GM18520 (cell line): Measurements from ENCODE around the gene NPRL2.
"Not testable (repeated sequence)": the region's sequence is repeated elsewhere in the genome, so short reads cannot be mapped to it uniquely, and the experiment has no call there.

Experiments used
- ATAC-seq: cut with Tn5 transposase; IDR thresholded peaks from one replicate; pipeline ENCODE4 v1.9.1; 2021; ENCODE audit not compliant: unreplicated experiment

The NPRL2 gene

DNA sequence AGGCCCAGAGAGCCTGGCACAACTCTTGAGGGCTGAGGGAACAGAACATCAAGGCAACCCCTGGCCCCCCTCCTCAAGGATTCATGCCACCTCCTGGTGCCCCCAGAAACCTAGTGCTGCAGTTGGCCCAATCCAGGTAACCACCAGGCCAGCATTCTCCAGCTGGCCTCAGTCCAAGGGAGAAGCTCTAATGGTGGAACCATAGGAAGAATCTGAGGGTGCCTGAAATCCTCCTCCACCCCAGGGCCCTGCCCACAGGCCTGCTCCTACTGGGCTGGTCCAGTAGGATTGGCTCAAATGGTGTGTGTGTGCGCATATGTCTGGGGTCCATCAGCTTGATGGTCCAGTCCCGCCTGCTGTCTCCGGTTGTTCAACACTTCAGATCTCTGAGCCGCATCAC, 35.8 kb downstream of the NPRL2 start:
- no peak for ATAC-seq

DNA sequence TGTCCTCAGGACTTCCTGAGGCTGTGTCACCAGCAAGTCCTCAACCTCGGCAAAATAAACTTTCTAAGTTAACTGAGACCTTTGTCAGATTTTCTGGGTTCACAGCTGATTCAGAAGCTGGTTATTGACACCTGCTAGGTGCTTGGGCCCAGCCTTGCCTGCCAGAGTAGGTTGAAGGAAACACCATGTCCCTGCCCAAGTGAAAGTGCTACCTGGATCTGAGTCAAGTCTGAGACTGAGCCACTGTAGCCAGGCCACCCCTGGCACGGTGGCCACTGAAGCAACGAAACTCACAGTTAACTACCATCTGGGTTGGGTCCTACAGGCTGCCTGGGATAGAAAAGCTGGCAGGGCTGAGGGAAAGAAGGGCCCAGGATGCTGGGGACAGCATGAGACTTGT, 36.2 kb downstream of the NPRL2 start:
- no peak for ATAC-seq

DNA sequence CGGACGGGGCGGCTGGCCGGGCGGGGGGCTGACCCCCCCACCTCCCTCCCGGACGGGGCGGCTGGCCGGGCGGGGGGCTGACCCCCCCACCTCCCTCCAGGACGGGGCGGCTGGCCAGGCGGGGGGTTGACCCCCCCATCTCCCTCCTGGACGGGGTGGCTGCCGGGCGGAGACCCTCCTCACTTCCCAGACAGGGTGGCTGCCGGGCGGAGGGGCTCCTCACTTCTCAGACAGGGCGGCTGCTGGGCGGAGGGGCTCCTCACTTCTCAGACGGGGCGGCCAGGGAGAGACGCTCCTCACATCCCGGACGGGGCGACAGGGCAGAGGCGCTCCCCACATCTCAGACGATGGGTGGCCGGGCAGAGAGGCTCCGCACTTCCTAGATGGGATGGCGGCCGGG, 38.5 kb downstream of the NPRL2 start:
- not testable (repeated sequence) for ATAC-seq

DNA sequence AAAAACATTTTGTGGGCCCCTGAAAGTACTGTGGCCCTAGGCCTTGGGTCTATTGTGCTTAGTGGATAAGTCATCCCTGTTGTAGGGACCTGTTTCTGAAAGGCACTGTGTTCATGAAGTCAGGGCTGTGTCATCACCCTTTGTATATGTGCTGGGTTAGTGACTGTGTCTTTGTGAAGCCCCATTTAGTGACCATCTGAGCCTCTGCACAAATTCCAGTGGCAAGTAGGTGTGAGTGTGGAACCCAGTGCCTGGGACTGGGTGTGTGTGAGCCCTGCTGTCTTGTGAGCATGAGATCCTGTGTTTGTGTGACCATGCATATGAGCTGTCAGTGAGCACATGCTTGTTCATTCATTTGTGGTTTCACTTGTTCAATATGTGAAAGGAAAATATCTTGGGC, 46.0 kb downstream of the NPRL2 start:
- ATAC-seq = no peak

DNA sequence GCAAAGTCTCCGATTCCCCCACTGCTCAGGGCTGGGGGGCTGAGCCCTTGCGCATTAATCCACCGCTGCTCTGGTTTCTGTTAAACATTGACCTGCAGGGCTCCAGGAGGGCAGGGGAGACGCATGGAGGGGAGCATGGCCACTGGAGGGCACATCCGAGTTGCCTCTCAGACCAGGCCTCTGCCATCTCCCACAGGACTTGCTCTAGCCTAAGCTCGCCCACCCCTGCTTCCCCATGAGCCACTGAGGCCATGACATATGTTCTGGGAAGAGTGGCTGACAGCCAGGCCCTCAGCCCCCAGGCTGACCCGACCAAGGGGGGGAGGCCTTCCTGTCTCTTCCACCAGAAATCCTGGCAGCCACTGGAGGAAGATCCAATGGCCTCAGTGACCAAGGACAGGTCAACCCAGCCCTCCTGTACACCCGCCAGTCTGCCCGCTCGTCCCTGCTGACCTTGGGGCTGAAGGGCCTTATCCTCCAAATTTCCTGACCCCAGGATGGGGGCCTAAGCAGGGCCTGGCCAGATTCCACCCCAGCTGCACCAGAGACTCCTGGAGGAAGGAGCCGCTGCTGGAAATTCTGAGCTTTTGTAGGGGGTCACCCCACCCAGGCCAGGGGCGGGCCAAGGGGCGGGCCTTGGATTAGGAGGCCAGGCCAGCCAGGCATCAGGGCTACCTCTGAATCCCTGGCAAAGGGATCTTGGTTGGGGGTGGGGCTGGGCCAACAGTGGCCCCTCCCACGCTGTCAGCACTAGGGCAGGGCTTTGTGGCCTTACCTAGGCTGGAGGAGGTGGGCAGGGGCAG, 47.4 kb downstream of the NPRL2 start, which contains the start of gene HYAL1:
Gene HYAL1, minus strand, starts transcription at position 562 of the 803 bp plus-strand sequence. CDS start 618 bp downstream, outside the sequence.
- ATAC-seq = no peak

DNA sequence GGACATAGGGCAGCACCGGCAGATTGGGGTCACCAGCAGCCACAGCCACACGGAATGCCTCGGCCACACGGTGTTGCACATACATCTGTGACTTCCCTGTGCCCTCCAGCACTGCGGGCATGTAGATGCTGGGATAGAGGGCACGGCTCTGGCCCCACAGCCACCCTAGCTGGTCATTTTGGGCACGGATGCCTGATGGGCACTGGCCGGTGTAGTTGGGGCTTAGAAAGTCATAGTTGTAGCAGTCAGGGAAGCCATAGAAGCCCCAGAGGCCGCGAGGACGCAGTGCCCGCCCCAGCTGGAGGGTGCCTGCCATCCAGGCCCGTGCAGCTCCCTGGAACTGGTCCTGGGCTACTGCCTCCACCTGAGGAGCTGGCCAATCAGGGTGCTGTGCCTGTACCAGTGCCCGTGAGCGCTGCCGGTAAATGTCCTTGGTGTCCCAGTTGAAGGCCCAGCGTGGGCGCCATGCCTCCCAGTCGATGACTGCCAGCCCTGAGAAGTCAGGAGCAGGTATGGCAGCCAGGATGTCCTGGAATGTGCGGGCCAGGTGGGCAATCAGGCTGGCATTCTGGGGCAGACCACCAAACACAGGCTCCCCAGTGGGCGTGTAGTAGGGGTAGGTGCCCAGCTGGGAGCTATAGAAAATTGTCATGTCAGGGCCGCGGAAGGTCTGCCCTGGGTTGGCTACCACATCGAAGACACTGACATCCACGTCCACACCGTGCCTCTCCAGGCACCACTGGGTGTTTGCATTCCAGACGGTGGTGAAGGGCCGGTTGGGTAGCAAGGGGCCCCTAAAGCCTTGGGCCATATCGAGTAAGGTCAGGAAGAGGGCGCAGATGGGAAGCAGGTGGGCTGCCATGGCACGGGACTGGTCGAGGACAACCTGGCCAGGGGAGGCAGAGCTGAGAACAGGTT, 48.2 kb downstream of the NPRL2 start:
- ATAC-seq = no peak

DNA sequence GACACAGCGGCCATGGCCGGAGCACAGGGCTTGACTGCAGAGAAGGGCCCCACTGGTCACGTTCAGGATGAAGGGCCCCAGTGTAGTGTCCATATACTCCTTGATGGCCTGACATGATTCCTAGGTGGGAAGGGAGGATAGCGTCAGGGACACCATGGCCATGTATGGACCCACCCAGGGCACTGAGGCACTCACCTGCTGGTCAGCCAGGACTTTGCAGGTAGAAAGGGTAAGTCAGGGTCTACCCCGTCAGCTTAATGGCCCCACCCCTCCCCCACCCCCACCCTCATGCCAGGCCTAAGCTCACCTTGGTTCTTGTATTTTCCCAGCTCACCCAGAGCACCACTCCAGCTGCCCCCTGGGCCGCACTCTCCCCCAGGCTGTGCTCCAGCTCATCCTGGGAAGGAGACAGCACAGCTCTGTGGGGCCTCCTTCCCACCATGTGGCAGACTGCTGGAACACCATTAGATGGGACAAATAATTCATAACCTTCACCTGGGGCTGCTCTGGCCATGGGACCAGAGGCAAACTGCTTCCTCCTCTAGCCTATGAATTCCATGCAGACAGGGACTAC, 49.8 kb downstream of the NPRL2 start:
- ATAC-seq = no peak

DNA sequence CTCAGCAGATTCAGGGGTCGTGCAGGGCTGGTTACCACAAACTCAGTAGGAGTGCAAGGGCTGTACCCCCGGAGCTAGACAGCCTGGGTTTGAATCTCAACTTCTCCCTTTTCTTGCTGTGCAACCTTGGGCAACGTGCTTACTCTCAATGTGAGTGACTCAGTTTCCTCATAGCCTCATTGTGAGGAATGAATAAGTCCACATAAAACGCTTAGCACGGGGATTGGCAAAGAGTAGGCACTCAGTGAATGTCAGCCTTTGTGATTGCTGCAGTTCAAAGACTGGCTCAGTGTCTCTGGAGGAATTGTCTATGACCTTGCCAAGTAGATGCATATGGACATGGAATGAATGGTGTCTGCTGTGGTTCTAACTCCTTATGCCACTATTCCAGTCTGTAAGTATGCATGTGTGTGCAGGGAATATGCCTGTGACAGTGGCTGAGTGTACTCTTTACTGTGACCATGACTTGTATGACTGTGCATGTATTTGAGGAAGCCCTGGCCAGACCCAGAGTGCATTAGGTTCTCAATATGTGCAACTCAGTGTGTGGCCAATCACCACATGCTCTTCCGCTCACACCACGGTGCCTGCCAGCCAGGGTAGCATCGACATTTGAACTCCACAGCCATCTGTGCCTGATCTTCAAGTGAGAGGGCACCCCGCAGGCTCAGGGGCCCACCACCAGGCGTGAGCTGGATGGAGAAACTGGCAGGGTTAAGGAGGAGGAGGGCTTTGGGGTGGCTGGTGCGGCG, 50.5 kb downstream of the NPRL2 start:
- no peak for ATAC-seq

DNA sequence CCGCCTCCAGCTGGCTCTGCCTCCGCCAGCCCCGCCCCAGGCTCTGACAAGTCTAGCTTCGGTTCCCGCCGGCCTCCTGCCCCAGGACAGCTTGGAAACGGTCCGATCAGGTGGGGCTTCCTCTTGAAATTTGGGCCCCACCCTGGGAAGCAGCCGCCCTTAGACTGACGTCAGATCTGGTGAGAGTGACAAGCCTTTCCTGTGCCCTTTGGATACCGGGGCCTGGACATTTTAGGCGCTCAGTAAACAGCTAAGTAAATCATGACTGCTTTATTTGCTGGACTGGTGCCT, 51.0 kb downstream of the NPRL2 start:
- ATAC-seq = no peak

DNA sequence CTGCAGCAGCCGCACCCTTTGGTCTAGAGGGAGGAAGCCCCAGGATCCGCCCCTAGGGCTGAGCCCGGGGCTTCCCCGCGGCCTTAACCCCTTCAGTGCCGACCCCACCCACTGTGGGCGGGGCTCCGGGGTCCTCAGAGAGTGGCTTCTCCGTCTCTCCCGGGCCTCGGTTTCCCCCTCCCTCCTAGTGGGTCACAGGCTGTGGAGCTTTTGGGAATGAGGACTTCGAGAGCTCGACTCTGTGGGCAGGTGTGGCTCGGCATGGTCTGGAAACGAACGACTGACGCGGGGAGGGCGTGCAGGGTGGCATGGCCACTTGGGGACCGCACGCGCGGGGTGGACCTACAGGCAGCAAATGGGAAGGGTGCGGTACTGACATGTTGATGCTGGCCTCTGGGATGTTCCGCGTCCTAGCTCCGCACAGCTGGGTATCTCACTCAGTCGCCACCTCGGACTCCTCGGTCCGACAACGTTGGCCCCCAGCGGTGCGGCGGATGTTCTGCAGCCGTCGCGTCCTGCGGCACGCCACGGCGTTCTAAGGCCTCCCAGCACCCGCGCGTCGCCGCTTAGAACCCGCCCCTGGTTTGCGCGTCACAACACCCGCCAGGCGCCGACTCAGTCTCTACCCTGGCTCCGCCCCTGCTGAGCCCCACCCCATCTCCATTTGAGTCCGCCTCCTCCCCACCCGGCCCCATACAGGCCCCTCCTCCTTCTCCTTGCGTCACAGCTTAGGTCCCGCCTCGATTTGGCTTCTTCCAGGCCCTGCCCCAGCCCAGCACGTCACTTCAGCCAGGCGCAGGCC, 51.5 kb downstream of the NPRL2 start, which contains the start of the genes HYAL3 and NAA80:
Gene HYAL3, minus strand, starts transcription at position 570 of the 802 bp plus-strand sequence. CDS start 3,803 bp downstream, outside the sequence.
Gene NAA80, minus strand, starts transcription at position 570 of the 802 bp plus-strand sequence. CDS start 1,942 bp downstream, outside the sequence.
- ATAC-seq = peak; percentile 72

DNA sequence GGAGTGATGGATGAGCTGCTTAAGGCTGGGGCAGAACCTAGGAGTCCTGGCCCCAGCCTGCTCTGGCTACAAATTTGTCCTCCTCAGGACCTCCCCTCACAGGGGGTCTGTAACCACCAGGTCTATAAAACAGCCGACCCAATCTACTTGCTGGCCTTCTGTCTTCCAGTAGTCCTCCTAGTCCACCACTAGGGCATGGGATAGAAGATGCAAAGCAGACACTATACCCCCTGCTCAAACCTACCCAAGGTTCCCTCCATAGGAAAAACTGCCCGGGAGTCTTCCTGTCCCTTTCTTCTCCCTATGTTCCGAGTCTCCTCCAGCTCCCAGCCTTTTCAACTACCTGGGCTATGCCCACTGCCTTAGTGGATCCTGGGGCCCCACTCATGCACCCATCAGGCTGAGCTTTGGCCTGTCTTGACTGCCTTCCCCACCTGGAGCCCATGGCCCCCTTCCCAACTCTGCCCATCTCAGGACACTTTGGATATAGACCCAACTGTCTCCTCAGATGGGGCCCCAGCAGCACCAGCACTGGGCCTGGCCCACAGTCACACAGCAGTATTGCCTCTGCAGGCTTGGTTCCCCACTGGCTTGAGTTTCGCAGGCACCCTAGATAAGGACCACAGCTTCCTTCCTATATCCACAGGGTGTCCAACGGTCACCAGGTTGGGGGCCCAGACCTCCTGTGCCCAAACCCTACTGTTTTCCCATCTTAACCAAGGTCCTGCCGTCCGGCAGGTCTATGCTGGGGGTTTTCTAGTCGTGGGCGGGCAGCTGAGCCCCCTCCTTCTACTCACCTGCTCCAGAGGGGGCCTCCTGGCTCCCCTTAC, 52.5 kb downstream of the NPRL2 start:
- ATAC-seq = no peak

DNA sequence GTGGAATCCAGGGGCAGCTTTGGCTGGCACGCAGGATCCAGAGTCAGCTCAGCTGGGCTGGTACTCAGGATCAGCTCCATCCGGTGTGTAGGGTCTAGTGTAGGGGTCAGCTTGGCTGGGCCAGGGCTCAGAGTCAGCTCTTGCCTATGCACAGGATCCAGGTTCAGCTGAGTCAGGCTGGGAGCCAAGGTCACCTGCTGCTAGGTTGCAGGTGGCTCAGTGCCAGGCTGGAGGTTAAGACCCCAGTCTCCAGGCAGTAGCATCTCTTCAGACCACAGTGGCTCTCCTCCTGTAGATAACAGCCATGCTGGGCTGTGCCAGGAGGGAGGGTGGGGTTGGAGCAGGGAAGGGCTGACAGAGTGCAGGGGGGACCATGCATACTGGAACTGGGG, 53.2 kb downstream of the NPRL2 start:
- no peak for ATAC-seq
